Measurements from ENCODE around the gene SEC16A.

The SEC16A gene

GRCh38 chr9:136454026-136454796 lies 28.6 kb downstream of the SEC16A start:
- Histone ChIP-seq H3K27me3 (ENCODE audit: control insufficient read depth in 1 of 2, insufficient read depth in 2 of 2, low read length in 2 of 2) (no peaks in the 10 kb centered on the region), H3K27ac (ENCODE audit: low read depth, low read length) (no peak overlapping the region), H3K4me3 (ENCODE audit: low read depth in 1 of 2, low read length in 2 of 2) (no peak overlapping the region), H3K9ac (ENCODE audit: low read depth in 1 of 2, low read length in 2 of 2) (no peak overlapping the region), H3K9me3 (ENCODE audit: control insufficient read depth in 1 of 2, low read length in 2 of 2) (no peaks in the 10 kb centered on the region), H3K36me3 (ENCODE audit: control insufficient read depth in 1 of 2, insufficient read depth in 2 of 2, low read length in 2 of 2) (peaks cover 54 to 87% of the 10 kb centered on the region in 2 donors), H3K4me1 (ENCODE audit: control insufficient read depth in 1 of 2, insufficient read depth in 2 of 2, low read length in 2 of 2) (no peaks in the 10 kb centered on the region)

- H3K27ac ChIP-seq (ENCODE audit: low read depth, low read length): no peak overlapping the region
- no peaks in the 10 kb centered on the region for H3K9me3 ChIP-seq (ENCODE audit: control insufficient read depth in 1 of 2, low read length in 2 of 2)
- no peaks in the 10 kb centered on the region for H3K4me1 ChIP-seq (ENCODE audit: control insufficient read depth in 1 of 2, insufficient read depth in 2 of 2, low read length in 2 of 2)
- H3K27me3 ChIP-seq (ENCODE audit: control insufficient read depth in 1 of 2, insufficient read depth in 2 of 2, low read length in 2 of 2): no peaks in the 10 kb centered on the region
- no peak overlapping the region for H3K4me3 ChIP-seq (ENCODE audit: low read depth in 1 of 2, low read length in 2 of 2)
- H3K9ac ChIP-seq (ENCODE audit: low read depth in 1 of 2, low read length in 2 of 2): no peak overlapping the region
- peaks cover 54 to 88% of the 10 kb centered on the region in 2 donors for H3K36me3 ChIP-seq (ENCODE audit: control insufficient read depth in 1 of 2, insufficient read depth in 2 of 2, low read length in 2 of 2)
Measured at GRCh38 chr9:136453326-136453725, 29.5 kb downstream of the SEC16A start.

- Histone ChIP-seq H3K4me1 (ENCODE audit: control insufficient read depth in 1 of 2, insufficient read depth in 2 of 2, low read length in 2 of 2) (no peaks in the 10 kb centered on the region), H3K9ac (ENCODE audit: low read depth in 1 of 2, low read length in 2 of 2) (no peak overlapping the region), H3K27me3 (ENCODE audit: control insufficient read depth in 1 of 2, insufficient read depth in 2 of 2, low read length in 2 of 2) (no peaks in the 10 kb centered on the region), H3K36me3 (ENCODE audit: control insufficient read depth in 1 of 2, insufficient read depth in 2 of 2, low read length in 2 of 2) (peaks cover 59 to 89% of the 10 kb centered on the region in 2 donors), H3K27ac (ENCODE audit: low read depth, low read length) (no peak overlapping the region), H3K9me3 (ENCODE audit: control insufficient read depth in 1 of 2, low read length in 2 of 2) (no peaks in the 10 kb centered on the region), H3K4me3 (ENCODE audit: low read depth in 1 of 2, low read length in 2 of 2) (no peak overlapping the region)
Measured at GRCh38 chr9:136451221-136451877, 31.5 kb downstream of the SEC16A start.

- Histone ChIP-seq H3K27me3 (ENCODE audit: control insufficient read depth in 1 of 2, insufficient read depth in 2 of 2, low read length in 2 of 2) (no peaks in the 10 kb centered on the region), H3K4me3 (ENCODE audit: low read depth in 1 of 2, low read length in 2 of 2) (no peak overlapping the region), H3K4me1 (ENCODE audit: control insufficient read depth in 1 of 2, insufficient read depth in 2 of 2, low read length in 2 of 2) (no peaks in the 10 kb centered on the region), H3K36me3 (ENCODE audit: control insufficient read depth in 1 of 2, insufficient read depth in 2 of 2, low read length in 2 of 2) (peaks cover 42 to 87% of the 10 kb centered on the region in 2 donors), H3K27ac (ENCODE audit: low read depth, low read length) (no peak overlapping the region), H3K9me3 (ENCODE audit: control insufficient read depth in 1 of 2, low read length in 2 of 2) (no peaks in the 10 kb centered on the region), H3K9ac (ENCODE audit: low read depth in 1 of 2, low read length in 2 of 2) (no peak overlapping the region)
Measured at GRCh38 chr9:136448655-136449054, 34.2 kb downstream of the SEC16A start.

GRCh38 chr9:136447173-136447778 lies 35.6 kb downstream of the SEC16A start:
- Histone ChIP-seq H3K9ac (ENCODE audit: low read depth in 1 of 2, low read length in 2 of 2) (no peak overlapping the region), H3K4me1 (ENCODE audit: control insufficient read depth in 1 of 2, insufficient read depth in 2 of 2, low read length in 2 of 2) (no peaks in the 10 kb centered on the region), H3K27me3 (ENCODE audit: control insufficient read depth in 1 of 2, insufficient read depth in 2 of 2, low read length in 2 of 2) (no peaks in the 10 kb centered on the region), H3K9me3 (ENCODE audit: control insufficient read depth in 1 of 2, low read length in 2 of 2) (no peaks in the 10 kb centered on the region), H3K27ac (ENCODE audit: low read depth, low read length) (no peak overlapping the region), H3K36me3 (ENCODE audit: control insufficient read depth in 1 of 2, insufficient read depth in 2 of 2, low read length in 2 of 2) (peaks cover 39 to 93% of the 10 kb centered on the region in 2 donors), H3K4me3 (ENCODE audit: low read depth in 1 of 2, low read length in 2 of 2) (no peak overlapping the region)

- no peak overlapping the region for H3K27ac ChIP-seq (ENCODE audit: low read depth, low read length)
- H3K9ac ChIP-seq (ENCODE audit: low read depth in 1 of 2, low read length in 2 of 2): no peak overlapping the region
- no peaks in the 10 kb centered on the region for H3K9me3 ChIP-seq (ENCODE audit: control insufficient read depth in 1 of 2, low read length in 2 of 2)
- no peak overlapping the region for H3K4me3 ChIP-seq (ENCODE audit: low read depth in 1 of 2, low read length in 2 of 2)
- peaks cover 48 to 94% of the 10 kb centered on the region in 2 donors for H3K36me3 ChIP-seq (ENCODE audit: control insufficient read depth in 1 of 2, insufficient read depth in 2 of 2, low read length in 2 of 2)
- H3K27me3 ChIP-seq (ENCODE audit: control insufficient read depth in 1 of 2, insufficient read depth in 2 of 2, low read length in 2 of 2): no peaks in the 10 kb centered on the region
- H3K4me1 ChIP-seq (ENCODE audit: control insufficient read depth in 1 of 2, insufficient read depth in 2 of 2, low read length in 2 of 2): no peaks in the 10 kb centered on the region
Measured at GRCh38 chr9:136445799-136446198, 37.0 kb downstream of the SEC16A start.

GRCh38 chr9:136444102-136444501 lies 38.7 kb downstream of the SEC16A start:
- H3K27me3 ChIP-seq (ENCODE audit: control insufficient read depth in 1 of 2, insufficient read depth in 2 of 2, low read length in 2 of 2): no peaks in the 10 kb centered on the region
- H3K4me3 ChIP-seq (ENCODE audit: low read depth in 1 of 2, low read length in 2 of 2): no peak overlapping the region
- no peak overlapping the region for H3K9ac ChIP-seq (ENCODE audit: low read depth in 1 of 2, low read length in 2 of 2)
- no peaks in the 10 kb centered on the region for H3K9me3 ChIP-seq (ENCODE audit: control insufficient read depth in 1 of 2, low read length in 2 of 2)
- peaks cover 44 to 82% of the 10 kb centered on the region in 2 donors for H3K36me3 ChIP-seq (ENCODE audit: control insufficient read depth in 1 of 2, insufficient read depth in 2 of 2, low read length in 2 of 2)
- H3K27ac ChIP-seq (ENCODE audit: low read depth, low read length): no peak overlapping the region
- peaks cover 4 to 5% of the 10 kb centered on the region in 2 donors for H3K4me1 ChIP-seq (ENCODE audit: control insufficient read depth in 1 of 2, insufficient read depth in 2 of 2, low read length in 2 of 2)

GRCh38 chr9:136443687-136444086 lies 39.2 kb downstream of the SEC16A start:
- Histone ChIP-seq H3K36me3 (ENCODE audit: control insufficient read depth in 1 of 2, insufficient read depth in 2 of 2, low read length in 2 of 2) (peaks cover 40 to 78% of the 10 kb centered on the region in 2 donors), H3K4me1 (ENCODE audit: control insufficient read depth in 1 of 2, insufficient read depth in 2 of 2, low read length in 2 of 2) (peaks cover 5 to 6% of the 10 kb centered on the region in 2 donors), H3K27ac (ENCODE audit: low read depth, low read length) (no peak overlapping the region), H3K27me3 (ENCODE audit: control insufficient read depth in 1 of 2, insufficient read depth in 2 of 2, low read length in 2 of 2) (no peaks in the 10 kb centered on the region), H3K9ac (ENCODE audit: low read depth in 1 of 2, low read length in 2 of 2) (no peak overlapping the region), H3K9me3 (ENCODE audit: control insufficient read depth in 1 of 2, low read length in 2 of 2) (no peaks in the 10 kb centered on the region), H3K4me3 (ENCODE audit: low read depth in 1 of 2, low read length in 2 of 2) (no peak overlapping the region)

- Histone ChIP-seq H3K27me3 (ENCODE audit: control insufficient read depth in 1 of 2, insufficient read depth in 2 of 2, low read length in 2 of 2) (no peaks in the 10 kb centered on the region), H3K27ac (ENCODE audit: low read depth, low read length) (no peak overlapping the region), H3K9ac (ENCODE audit: low read depth in 1 of 2, low read length in 2 of 2) (no peak overlapping the region), H3K4me1 (ENCODE audit: control insufficient read depth in 1 of 2, insufficient read depth in 2 of 2, low read length in 2 of 2) (peaks cover 11 to 12% of the 10 kb centered on the region in 2 donors), H3K4me3 (ENCODE audit: low read depth in 1 of 2, low read length in 2 of 2) (no peak overlapping the region), H3K9me3 (ENCODE audit: control insufficient read depth in 1 of 2, low read length in 2 of 2) (no peaks in the 10 kb centered on the region), H3K36me3 (ENCODE audit: control insufficient read depth in 1 of 2, insufficient read depth in 2 of 2, low read length in 2 of 2) (peaks cover 38 to 72% of the 10 kb centered on the region in 2 donors)
Measured at GRCh38 chr9:136443087-136443486, 39.8 kb downstream of the SEC16A start.

- no peaks in the 10 kb centered on the region for H3K27me3 ChIP-seq (ENCODE audit: control insufficient read depth in 1 of 2, insufficient read depth in 2 of 2, low read length in 2 of 2)
- no peak overlapping the region for H3K4me3 ChIP-seq (ENCODE audit: low read depth in 1 of 2, low read length in 2 of 2)
- H3K4me1 ChIP-seq (ENCODE audit: control insufficient read depth in 1 of 2, insufficient read depth in 2 of 2, low read length in 2 of 2): peaks cover 19 to 20% of the 10 kb centered on the region in 2 donors
- peaks cover 32 to 64% of the 10 kb centered on the region in 2 donors for H3K36me3 ChIP-seq (ENCODE audit: control insufficient read depth in 1 of 2, insufficient read depth in 2 of 2, low read length in 2 of 2)
- H3K9me3 ChIP-seq (ENCODE audit: control insufficient read depth in 1 of 2, low read length in 2 of 2): no peaks in the 10 kb centered on the region
- H3K27ac ChIP-seq (ENCODE audit: low read depth, low read length): no peak overlapping the region
- no peak overlapping the region for H3K9ac ChIP-seq (ENCODE audit: low read depth in 1 of 2, low read length in 2 of 2)
Measured at GRCh38 chr9:136442265-136442664, 40.6 kb downstream of the SEC16A start.

All from duodenal mucosa (tissue), 2 donors.